ENCODE results near the gene CDC25B. TPM values are rescaled to one million over a fixed set of nuclear protein-coding genes. Genes with fewer than 3 reads are reported as not detected.
A peak's percentile ranks its signal among the peaks of the same experiment; 100 is the strongest.

Gene CDC25B
- total and polyA plus RNA-seq, 2 of the 13 experiments (the other 11 are each of a cell fraction or from before 2014, with no cell fraction given) = 14.5 to 19.4 TPM

GRCh38 chr20:3782597-3782996 is 13.5 kb upstream of the CDC25B start (continued):
- TF ChIP-seq ZNF335 (CRISPR knock-in tag; IDR thresholded peaks at IDR 0.05) (no peak), ZNF615 (CRISPR knock-in tag; IDR thresholded peaks at IDR 0.05; ENCODE audit: borderline replicate concordance) (no peak), HOMEZ (CRISPR knock-in tag; IDR thresholded peaks at IDR 0.05; ENCODE audit: low read depth) (no peak), DMTF1 (CRISPR knock-in tag; IDR thresholded peaks at IDR 0.05) (no peak), TBP (CRISPR knock-in tag; IDR thresholded peaks at IDR 0.05) (no peak), BRF2 (CRISPR knock-in tag; IDR thresholded peaks at IDR 0.05) (0 out of 2 replicates have a peak, but pooled peaks have one; percentile 43), POLR2A (IDR thresholded peaks at IDR 0.05; ENCODE audit: insufficient read depth in 1 of 2, low read depth in 2 of 2, low read length in 2 of 2) (peak in 1 of 2 experiments; percentile 32; a peak in 1 of 4 replicates), ZFP91 (CRISPR knock-in tag; IDR thresholded peaks at IDR 0.05; ENCODE audit: borderline replicate concordance) (no peak), ZNF33A (CRISPR knock-in tag; IDR thresholded peaks at IDR 0.05; ENCODE audit: borderline replicate concordance) (no peak), ZNF672 (CRISPR knock-in tag; IDR thresholded peaks at IDR 0.05) (no peak), LCORL (IDR thresholded peaks at IDR 0.05) (no peak), LCORL (CRISPR knock-in tag; IDR thresholded peaks at IDR 0.05) (no peak), MED1 (CRISPR knock-in tag; IDR thresholded peaks at IDR 0.05) (0 out of 2 replicates have a peak, but pooled peaks have one; percentile 9), GTF2F1 (IDR thresholded peaks at IDR 0.05; ENCODE audit: low read length) (no peak), ZSCAN20 (CRISPR knock-in tag; IDR thresholded peaks at IDR 0.05; ENCODE audit: borderline replicate concordance) (no peak), CEBPZ (IDR thresholded peaks at IDR 0.05; ENCODE audit: low read length) (no peak), ATAD3A (CRISPR knock-in tag; IDR thresholded peaks at IDR 0.05) (no peak), KDM5B (CRISPR knock-in tag; IDR thresholded peaks at IDR 0.05; ENCODE audit: borderline replicate concordance) (no peak), ZFP62 (CRISPR knock-in tag; IDR thresholded peaks at IDR 0.05) (no peak)

Data from HepG2 (cell line).